NT2/D1 (cell line): Measurements from ENCODE around the gene FAM186B.

Experiments used
- YY1 ChIP-seq: IDR thresholded peaks from 2 replicates; pipeline ENCODE4 v1.6.1; 2011; ENCODE audit not compliant: insufficient read length, insufficient read depth
- ZNF274 ChIP-seq: IDR thresholded peaks from 2 replicates; pipeline ENCODE4 v1.6.1; 2011; ENCODE audit warnings: mild to moderate bottlenecking, low read depth, low read length

DNA sequence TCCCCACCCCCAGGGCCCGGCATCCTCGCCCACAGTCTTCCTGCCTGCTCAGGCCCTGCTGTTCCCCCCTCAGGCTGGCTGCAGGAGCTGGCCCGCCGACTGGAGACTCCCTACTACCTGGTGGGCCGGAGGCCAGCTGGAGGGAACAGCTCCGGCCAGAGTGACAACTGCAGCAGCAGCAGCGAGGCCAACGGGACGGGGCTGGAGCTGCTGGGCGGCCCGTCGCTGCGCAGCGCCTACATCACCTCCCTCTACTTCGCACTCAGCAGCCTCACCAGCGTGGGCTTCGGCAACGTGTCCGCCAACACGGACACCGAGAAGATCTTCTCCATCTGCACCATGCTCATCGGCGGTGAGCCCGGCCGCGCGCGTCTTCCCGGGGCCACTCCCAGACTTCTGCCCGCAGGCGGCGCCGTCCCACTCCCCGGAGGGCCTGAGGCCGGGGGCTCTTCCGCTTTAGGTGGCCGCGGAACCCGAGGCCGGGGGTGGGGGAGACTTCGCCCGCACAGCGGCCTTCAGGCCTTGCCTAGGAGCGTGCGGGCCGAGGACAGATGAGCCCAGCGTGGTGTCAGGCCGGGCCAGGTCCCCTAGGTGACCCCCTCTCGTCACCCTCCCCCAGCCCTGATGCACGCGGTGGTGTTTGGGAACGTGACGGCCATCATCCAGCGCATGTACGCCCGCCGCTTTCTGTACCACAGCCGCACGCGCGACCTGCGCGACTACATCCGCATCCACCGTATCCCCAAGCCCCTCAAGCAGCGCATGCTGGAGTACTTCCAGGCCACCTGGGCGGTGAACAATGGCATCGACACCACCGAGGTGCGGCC lies 56.4 kb downstream of the FAM186B start:
- TF ChIP-seq ZNF274: no peak
- no peak for TF ChIP-seq YY1
